ENCODE results near the gene LRRC8B. TPM values are rescaled to one million over a fixed set of nuclear protein-coding genes. Genes with fewer than 3 reads are reported as not detected.

Gene LRRC8B
- total and polyA plus RNA-seq, 2 of the 8 experiments (the other 6 are each of a cell fraction or from before 2014, with no cell fraction given): 18.4 to 29.2 TPM

DNA sequence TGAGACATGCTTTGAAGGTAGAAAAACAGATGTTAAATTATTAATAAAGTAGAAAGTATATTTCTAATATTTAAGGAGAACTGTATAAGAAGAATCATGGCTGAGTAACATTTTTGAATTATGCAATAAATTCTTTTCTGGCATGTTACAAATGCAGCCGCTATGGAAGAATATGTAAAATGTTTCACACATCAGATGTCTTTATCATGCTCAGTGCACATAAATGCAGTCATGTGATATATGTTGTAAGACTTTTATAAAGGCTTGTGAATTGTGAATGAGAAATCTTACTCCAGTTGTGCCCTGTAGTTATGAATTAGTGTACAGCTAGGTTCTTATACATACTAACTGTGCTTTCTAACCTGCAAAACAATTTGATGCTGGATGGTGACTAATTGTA, 53.5 kb downstream of the LRRC8B start:
- H3K4me2 ChIP-seq (ENCODE audit: insufficient read depth in 1 of 2, low read depth in 2 of 2, low read length in 2 of 2): no peak overlapping the region
- peaks cover 0 to 13% (median 7%) of the 10 kb centered on the region in 4 experiments; a peak in 7 of 8 replicates for H3K36me3 ChIP-seq (ENCODE audit: control insufficient read depth in 2 of 4, insufficient read depth in 4 of 4, low read length in 3 of 4)
- no peak overlapping the region for H3K23ac ChIP-seq (ENCODE audit: insufficient read length)
- H2BK15ac ChIP-seq (ENCODE audit: low read length): no peak overlapping the region
- ChIA-PET POLR2A (ENCODE audit: partially characterized antibody) (no interaction called here), CTCF (ENCODE audit: partially characterized antibody) (interaction anchor here (1.0 to 2.3 kb wide), 3 partner anchors 28 to 184 kb away, joined by 3 to 10 read pairs (median 6); no protein-coding TSS in a partner anchor)
- WGBS, 2 experiments (ENCODE audit: extremely low coverage in 1 of 2, insufficient coverage in 1 of 2, insufficient read length in 1 of 2, insufficient replicate concordance in 2 of 2, low coverage in 1 of 2, low lambda C conversion rate in 2 of 2, missing lambda C conversion rate in 1 of 2): 94% methylated on average over 1 of the region's 1 CpG; no CpG with 5 or more reads in 1 of the 2 experiments
- no peak for TF ChIP-seq POU5F1 (IDR thresholded peaks at IDR 0.05; ENCODE audit: low read depth, low read length)
- TF ChIP-seq, protein P1, sequence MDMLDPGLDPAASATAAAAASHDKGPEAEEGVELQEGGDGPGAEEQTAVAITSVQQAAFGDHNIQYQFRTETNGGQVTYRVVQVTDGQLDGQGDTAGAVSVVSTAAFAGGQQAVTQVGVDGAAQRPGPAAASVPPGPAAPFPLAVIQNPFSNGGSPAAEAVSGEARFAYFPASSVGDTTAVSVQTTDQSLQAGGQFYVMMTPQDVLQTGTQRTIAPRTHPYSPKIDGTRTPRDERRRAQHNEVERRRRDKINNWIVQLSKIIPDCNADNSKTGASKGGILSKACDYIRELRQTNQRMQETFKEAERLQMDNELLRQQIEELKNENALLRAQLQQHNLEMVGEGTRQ (IDR thresholded peaks at IDR 0.05; ENCODE audit: low read length): no peak
- no peak for TF ChIP-seq CBX5 (IDR thresholded peaks at IDR 0.05; ENCODE audit: low read depth, low read length)
- no peak for TF ChIP-seq TAF7 (optimal IDR thresholded peaks at IDR 0.05; ENCODE audit: borderline replicate concordance, low read depth, low read length)
- TF ChIP-seq JUND (IDR thresholded peaks at IDR 0.05; ENCODE audit: low read length): no peak
- TF ChIP-seq, protein P2, sequence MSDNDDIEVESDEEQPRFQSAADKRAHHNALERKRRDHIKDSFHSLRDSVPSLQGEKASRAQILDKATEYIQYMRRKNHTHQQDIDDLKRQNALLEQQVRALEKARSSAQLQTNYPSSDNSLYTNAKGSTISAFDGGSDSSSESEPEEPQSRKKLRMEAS (IDR thresholded peaks at IDR 0.05): no peak
- TF ChIP-seq BCL11A (IDR thresholded peaks at IDR 0.05; ENCODE audit: low read depth in 2 of 2, low read length in 2 of 2): no peak
- TF ChIP-seq CTBP2 (IDR thresholded peaks at IDR 0.05; ENCODE audit: borderline replicate concordance, insufficient read depth, insufficient read length, low read length): no peak
- no peak for TF ChIP-seq MAFK (IDR thresholded peaks at IDR 0.05; ENCODE audit: low read depth, low read length)
- H2BK5ac ChIP-seq (ENCODE audit: low read depth, low read length): no peak overlapping the region
- H3K27me3 ChIP-seq (replicated peaks in 1 of 4; ENCODE audit: control insufficient read depth in 3 of 4, extremely low read depth in 1 of 4, insufficient read depth in 3 of 4, low read length in 3 of 4): no peaks in the 10 kb centered on the region; a peak in 1 of 7 replicates
- H2BK20ac ChIP-seq (ENCODE audit: low read length): no peak overlapping the region
- no peaks in the 10 kb centered on the region for H3K23me2 ChIP-seq (ENCODE audit: low read depth, low read length)
- H2AK5ac ChIP-seq (ENCODE audit: low read depth, low read length): no peak overlapping the region
- H3K4ac ChIP-seq (replicated peaks; ENCODE audit: insufficient read length, low read depth, low read length): no peak overlapping the region
- H4K8ac ChIP-seq (ENCODE audit: extremely low read depth, insufficient read depth, low read length): no peak overlapping the region
- no peak overlapping the region for H3K27ac ChIP-seq (ENCODE audit: low read depth, low read length)
- H4K5ac ChIP-seq (ENCODE audit: insufficient read length, low read depth, low read length): no peak overlapping the region
- DNase-seq (ENCODE audit: low read depth in 1 of 2, low spot score in 2 of 2): no peak
- no peak overlapping the region for H3K56ac ChIP-seq (replicated peaks; ENCODE audit: insufficient read length, low read depth, low read length)
- no peak overlapping the region for H3K9ac ChIP-seq (replicated peaks in 1 of 4; ENCODE audit: extremely low read depth in 1 of 4, low read depth in 3 of 4, low read length in 3 of 4)
- H4K20me1 ChIP-seq (replicated peaks in 1 of 2; ENCODE audit: control insufficient read depth in 1 of 2, insufficient read depth in 2 of 2, low read length in 2 of 2): peaks cover 1 to 3% of the 10 kb centered on the region in 2 experiments
- no peaks in the 10 kb centered on the region for H3K9me3 ChIP-seq (ENCODE audit: insufficient read depth in 2 of 2, low read depth in 1 of 2, low read length in 1 of 2)
- no peak overlapping the region for H2AFZ ChIP-seq (ENCODE audit: low read length)
- no peaks in the 10 kb centered on the region for H3K4me1 ChIP-seq (replicated peaks in 1 of 4; ENCODE audit: control insufficient read depth in 3 of 4, insufficient read depth in 4 of 4, low read length in 3 of 4)
- H3K18ac ChIP-seq (ENCODE audit: extremely low read depth, low read length): no peak overlapping the region
- H3K4me3 ChIP-seq (ENCODE audit: extremely low read depth in 1 of 4, insufficient read depth in 2 of 4, low read depth in 3 of 4, low read length in 4 of 4): no peak overlapping the region
- H2BK12ac ChIP-seq (ENCODE audit: low read depth, low read length): no peak overlapping the region
- no peak overlapping the region for H3K14ac ChIP-seq (ENCODE audit: insufficient read length)
- no peaks in the 10 kb centered on the region for H3K79me1 ChIP-seq (ENCODE audit: low read depth, low read length)
- no peaks in the 10 kb centered on the region for H3K79me2 ChIP-seq (ENCODE audit: control insufficient read depth in 1 of 2, insufficient read depth in 2 of 2, low read length in 2 of 2)
- H2BK120ac ChIP-seq (replicated peaks; ENCODE audit: low read depth, low read length): no peak overlapping the region
- no peak for FAIRE-seq
- H4K91ac ChIP-seq (replicated peaks; ENCODE audit: insufficient read length, low read length): no peak overlapping the region

All from H1 (cell line).